Kidney (tissue), 14 donors: ENCODE data around the gene PEX14. TPM values are rescaled to one million over a fixed set of nuclear protein-coding genes. Genes with fewer than 3 reads are reported as not detected.
A peak's percentile ranks its signal among the peaks of the same experiment; 100 is the strongest.

Experiments used
- DNase-seq, 5 donors: peaks; one replicate each; pipeline ENCODE4 v3.0.0-alpha.2; 2013 to 2020
- FAIRE-seq: peaks from 2 replicates; lab custom pipeline; 2012; peaks lifted over from hg19 to GRCh38; lab: Jason Lieb, UNC
- H3K27ac ChIP-seq, 2 donors: one replicate each; pipeline ENCODE4 v1.7.0; 2013; ENCODE audit warnings: low read depth in 2 of 2, low read length in 2 of 2, inconsistent platforms in 1 of 2
- H3K27me3 ChIP-seq: one replicate; pipeline ENCODE4 v1.7.1; 2013; ENCODE audit warnings: low read length, inconsistent platforms; ENCODE audit not compliant: control insufficient read depth, insufficient read depth
- H3K36me3 ChIP-seq, 3 donors: one replicate each; pipeline versions ENCODE4 v1.7.0 to v1.7.1; 2013; ENCODE audit warnings: low read length in 3 of 3, control low read depth in 1 of 3, inconsistent platforms in 1 of 3; ENCODE audit not compliant: insufficient read depth in 3 of 3, control insufficient read depth in 2 of 3
- H3K4me1 ChIP-seq, 3 donors: one replicate each; pipeline versions ENCODE4 v1.7.0 to v1.7.1; 2013; ENCODE audit warnings: low read length in 3 of 3, inconsistent platforms in 1 of 3, low read depth in 1 of 3; ENCODE audit not compliant: control insufficient read depth in 2 of 3, insufficient read depth in 2 of 3
- H3K4me3 ChIP-seq, 3 donors: one replicate each; pipeline versions ENCODE4 v1.7.0 to v1.8.1; 2013; ENCODE audit warnings: low read length in 3 of 3, control low read depth in 1 of 3, inconsistent platforms in 1 of 3
- H3K9ac ChIP-seq, 3 donors: one replicate each; pipeline versions ENCODE4 v1.7.0 to v1.7.1; 2013; ENCODE audit warnings: low read length in 3 of 3, control low read depth in 1 of 3, inconsistent platforms in 1 of 3
- H3K9me3 ChIP-seq, 3 donors: one replicate each; pipeline versions ENCODE4 v1.7.0 to v1.7.1; 2013; ENCODE audit warnings: low read length in 3 of 3, control low read depth in 1 of 3, inconsistent platforms in 1 of 3; ENCODE audit not compliant: control insufficient read depth in 2 of 3, insufficient read depth in 1 of 3
- CTCF ChIP-seq: IDR thresholded peaks from 3 replicates; pipeline ENCODE4 v1.5.1; 2012; ENCODE audit warnings: mild to moderate bottlenecking, moderate library complexity, borderline replicate concordance; ENCODE audit not compliant: insufficient read depth; ENCODE audit errors: extremely low read depth
- intact Hi-C: fragments of 100-400 bp; cut with DNase I; formaldehyde crosslinking; loops from one replicate; pipeline ENCODE4 v1.11.1; 2022
- polyA plus RNA-seq: library from polyadenylated mRNA; stranded (reverse); fragments of 350-450 nt; fragmentation: Illumina TruSeq; extraction: RNeasy Lipid Tissue Mini Kit (QIAGEN cat#74804); gene quantifications from one replicate; pipeline ENCODE4 v1.2.3, GENCODE V29; 2014; ENCODE audit warnings: low read depth, low replicate concordance; ENCODE audit not compliant: insufficient read depth
- total RNA-seq: library from RNA; stranded (reverse); fragmentation: NEBNext Ultra II Directional; extraction: Animal tissue kit (Norgen Biotek cat#: 25700); gene quantifications from one replicate; pipeline ENCODE4 v1.2.1, GENCODE V29; 2021
- donor health status: control.
- donor health status: control.
- donor health status: control.
- donor health status: control.
- donor health status: control.
- donor health status: DM: yes; HTN: yes; CAD: no.
- donor health status: Normal renal cell carcinoma (clear cell type).

Gene PEX14
- total and polyA plus RNA-seq, 2 donors from 2014 or later: 22.8 to 25.8 TPM

- H3K9ac ChIP-seq: peak overlapping the region in 1 of 3 donors; percentile 69
- intact Hi-C loops: no loop called here
Measured at GRCh38 chr1:10678852-10679251, 204.1 kb downstream of the PEX14 start.

GRCh38 chr1:10679496-10680220, 204.9 kb downstream of the PEX14 start:
- intact Hi-C loops: no loop called here
- no peak for TF ChIP-seq CTCF
- no peaks in the 10 kb centered on the region for H3K9me3 ChIP-seq
- H3K9ac ChIP-seq: peak overlapping the region in 1 of 3 donors; percentile 69
- no peaks in the 10 kb centered on the region for H3K36me3 ChIP-seq
- no peaks in the 10 kb centered on the region for H3K27me3 ChIP-seq
- H3K4me3 ChIP-seq: no peak overlapping the region
- peaks cover 0 to 68% (median 45%) of the 10 kb centered on the region in 3 donors for H3K4me1 ChIP-seq
- peak overlapping the region; percentile 67 to 76 for H3K27ac ChIP-seq
- DNase-seq (peak; percentile 79 to 93 (median 89)), FAIRE-seq (no peak)

More at GRCh38 chr1:10678852-10679251, 204.1 kb downstream of the PEX14 start:
- Histone ChIP-seq H3K4me3 (no peak overlapping the region), H3K27ac (peak overlapping the region; percentile 59 to 67), H3K36me3 (no peaks in the 10 kb centered on the region), H3K27me3 (no peaks in the 10 kb centered on the region), H3K4me1 (peaks cover 0 to 70% (median 47%) of the 10 kb centered on the region in 3 donors), H3K9me3 (no peaks in the 10 kb centered on the region)
- TF ChIP-seq CTCF: no peak
- DNase-seq (no peak), FAIRE-seq (no peak)

Other genes starting within 250 kb of the PEX14 start
- gene PGD, start 75.9 kb upstream of the PEX14 start, total RNA-seq: 72.8 TPM
- gene PGD, start 75.9 kb upstream of the PEX14 start, polyA plus RNA-seq: 95.1 TPM
- gene CENPS, start 44.5 kb upstream of the PEX14 start, total RNA-seq: 21.9 TPM
- 45.1 TPM for gene CENPS, start 44.5 kb upstream of the PEX14 start, polyA plus RNA-seq
- gene CORT, start 24.9 kb upstream of the PEX14 start, total RNA-seq: 0.22 TPM
- 0.62 TPM for gene CORT, start 24.9 kb upstream of the PEX14 start, polyA plus RNA-seq
- gene DFFA, start 2.4 kb upstream of the PEX14 start, total RNA-seq: 33.4 TPM
- 27.2 TPM for gene DFFA, start 2.4 kb upstream of the PEX14 start, polyA plus RNA-seq